ENCODE data around the gene ADAP1.
"Not testable (repeated sequence)": the region's sequence is repeated elsewhere in the genome, so short reads cannot be mapped to it uniquely, and the experiment has no call there.

The ADAP1 gene

DNA sequence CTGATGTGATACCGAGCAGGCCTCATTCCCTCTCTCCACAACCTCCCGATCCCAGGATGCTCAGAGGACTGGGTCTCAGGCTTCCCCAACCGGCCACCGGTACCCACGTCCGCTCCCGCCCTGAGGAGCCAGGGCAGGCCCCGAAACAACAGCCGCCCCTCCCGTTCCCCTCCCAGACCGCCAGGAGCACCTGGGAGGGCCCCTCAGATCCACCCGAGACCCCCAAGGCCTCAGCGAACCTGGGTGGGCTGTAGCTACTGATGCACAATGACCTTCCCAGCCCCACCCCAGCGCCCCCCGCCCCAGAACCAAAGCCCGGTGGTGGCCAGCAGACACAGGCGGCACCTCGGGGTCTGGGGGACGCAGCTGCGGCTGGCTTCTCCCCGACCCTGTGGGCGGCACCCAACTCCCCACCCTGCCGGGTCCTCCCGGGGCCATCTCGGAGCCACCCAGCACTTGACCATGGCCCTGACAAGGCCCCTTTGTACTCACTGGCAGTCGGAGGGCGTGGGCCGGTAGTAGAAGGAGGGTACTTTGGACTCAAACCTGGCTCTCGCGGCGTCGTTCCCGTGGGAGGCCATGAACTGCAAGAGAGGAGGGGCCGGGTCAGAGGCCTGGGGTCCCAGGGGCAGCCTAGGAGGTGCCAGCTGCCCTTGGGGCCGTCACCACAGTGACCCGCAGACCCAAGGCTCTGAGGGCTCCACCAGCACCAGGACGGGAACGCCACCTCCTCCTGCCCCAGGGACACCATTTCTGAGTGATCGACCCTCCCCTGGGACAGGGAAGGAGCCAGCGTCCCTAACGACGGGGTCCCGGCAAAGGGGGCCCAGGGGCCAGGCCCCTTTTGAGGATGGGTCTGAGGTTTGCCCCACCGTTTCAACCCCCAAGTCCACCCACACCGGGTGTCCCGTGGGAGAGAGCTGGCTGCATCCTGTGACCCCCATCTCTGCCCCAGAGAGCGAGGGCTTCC lies 28.1 kb downstream of the ADAP1 start:
- H3K4me1 ChIP-seq (ENCODE audit: control insufficient read depth, insufficient read depth, low read length) = no peaks in the 10 kb centered on the region
- H3K4me3 ChIP-seq (ENCODE audit: low read depth, low read length) = no peak overlapping the region
- POLR2A ChIA-PET = no interaction called here
- TF ChIP-seq ZNF530 (tag by site-specific recombination; IDR thresholded peaks at IDR 0.05; ENCODE audit: low read depth) (no peak), ZNF391 (tag by site-specific recombination; IDR thresholded peaks at IDR 0.05; ENCODE audit: borderline replicate concordance, low read depth) (no peak), FEZF1 (tag by site-specific recombination; IDR thresholded peaks at IDR 0.05) (no peak)
- H3K9me3 ChIP-seq (ENCODE audit: control insufficient read depth, insufficient read depth, low read depth, low read length) = no peaks in the 10 kb centered on the region
- no peaks in the 10 kb centered on the region; a peak in 1 of 3 replicates for H3K36me3 ChIP-seq (ENCODE audit: control insufficient read depth in 2 of 2, insufficient read depth in 1 of 2, low read length in 2 of 2)
- H3K27ac ChIP-seq (ENCODE audit: extremely low read depth, low read depth, low read length) = no peak overlapping the region
- CTCF ChIA-PET = no interaction called here

DNA sequence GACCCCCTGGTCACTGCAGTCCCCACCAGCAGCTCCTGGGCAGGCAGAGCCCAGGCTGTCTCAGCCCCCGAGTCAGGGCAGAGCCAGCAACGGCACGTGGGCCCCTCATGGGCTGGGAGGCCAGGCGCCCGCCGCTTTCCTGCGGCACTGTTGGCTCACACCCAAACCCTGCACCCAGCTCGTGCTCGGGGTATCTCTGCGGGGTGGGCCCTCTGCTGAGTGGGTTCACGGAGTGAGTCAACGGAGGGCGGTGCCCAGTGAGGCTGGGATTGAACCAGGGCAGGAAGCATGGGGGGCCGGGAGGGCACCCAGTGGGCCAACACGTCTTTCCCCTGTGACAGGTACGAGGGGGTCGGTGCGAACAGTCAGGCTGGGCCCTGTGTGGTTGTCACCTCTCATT lies 28.9 kb downstream of the ADAP1 start:
- POLR2A ChIA-PET = no interaction called here
- no peak overlapping the region for H3K27ac ChIP-seq (ENCODE audit: extremely low read depth, low read depth, low read length)
- H3K4me3 ChIP-seq (ENCODE audit: low read depth, low read length) = no peak overlapping the region
- no peaks in the 10 kb centered on the region for H3K4me1 ChIP-seq (ENCODE audit: control insufficient read depth, insufficient read depth, low read length)
- H3K9me3 ChIP-seq (ENCODE audit: control insufficient read depth, insufficient read depth, low read depth, low read length) = no peaks in the 10 kb centered on the region
- CTCF ChIA-PET = no interaction called here
- TF ChIP-seq, protein P1, sequence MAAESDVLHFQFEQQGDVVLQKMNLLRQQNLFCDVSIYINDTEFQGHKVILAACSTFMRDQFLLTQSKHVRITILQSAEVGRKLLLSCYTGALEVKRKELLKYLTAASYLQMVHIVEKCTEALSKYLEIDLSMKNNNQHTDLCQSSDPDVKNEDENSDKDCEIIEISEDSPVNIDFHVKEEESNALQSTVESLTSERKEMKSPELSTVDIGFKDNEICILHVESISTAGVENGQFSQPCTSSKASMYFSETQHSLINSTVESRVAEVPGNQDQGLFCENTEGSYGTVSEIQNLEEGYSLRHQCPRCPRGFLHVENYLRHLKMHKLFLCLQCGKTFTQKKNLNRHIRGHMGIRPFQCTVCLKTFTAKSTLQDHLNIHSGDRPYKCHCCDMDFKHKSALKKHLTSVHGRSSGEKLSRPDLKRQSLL (tag by site-specific recombination; IDR thresholded peaks at IDR 0.05) = no peak
- TF ChIP-seq ZNF404 (tag by site-specific recombination; IDR thresholded peaks at IDR 0.05) (no peak), ZNF132 (tag by site-specific recombination; IDR thresholded peaks at IDR 0.05; ENCODE audit: borderline replicate concordance) (no peak), ZNF2 (tag by site-specific recombination; IDR thresholded peaks at IDR 0.05) (no peak), ZNF10 (tag by site-specific recombination; IDR thresholded peaks at IDR 0.05) (no peak), ZNF701 (tag by site-specific recombination; IDR thresholded peaks at IDR 0.05) (no peak), ZNF510 (tag by site-specific recombination; IDR thresholded peaks at IDR 0.05; ENCODE audit: insufficient replicate concordance) (no peak), ZNF600 (tag by site-specific recombination; IDR thresholded peaks at IDR 0.05) (no peak), ZNF521 (tag by site-specific recombination; IDR thresholded peaks at IDR 0.05) (no peak), ZNF423 (tag by site-specific recombination; IDR thresholded peaks at IDR 0.05) (no peak), ZNF433 (tag by site-specific recombination; IDR thresholded peaks at IDR 0.05; ENCODE audit: low read depth) (no peak)
- TF ChIP-seq, protein P2, sequence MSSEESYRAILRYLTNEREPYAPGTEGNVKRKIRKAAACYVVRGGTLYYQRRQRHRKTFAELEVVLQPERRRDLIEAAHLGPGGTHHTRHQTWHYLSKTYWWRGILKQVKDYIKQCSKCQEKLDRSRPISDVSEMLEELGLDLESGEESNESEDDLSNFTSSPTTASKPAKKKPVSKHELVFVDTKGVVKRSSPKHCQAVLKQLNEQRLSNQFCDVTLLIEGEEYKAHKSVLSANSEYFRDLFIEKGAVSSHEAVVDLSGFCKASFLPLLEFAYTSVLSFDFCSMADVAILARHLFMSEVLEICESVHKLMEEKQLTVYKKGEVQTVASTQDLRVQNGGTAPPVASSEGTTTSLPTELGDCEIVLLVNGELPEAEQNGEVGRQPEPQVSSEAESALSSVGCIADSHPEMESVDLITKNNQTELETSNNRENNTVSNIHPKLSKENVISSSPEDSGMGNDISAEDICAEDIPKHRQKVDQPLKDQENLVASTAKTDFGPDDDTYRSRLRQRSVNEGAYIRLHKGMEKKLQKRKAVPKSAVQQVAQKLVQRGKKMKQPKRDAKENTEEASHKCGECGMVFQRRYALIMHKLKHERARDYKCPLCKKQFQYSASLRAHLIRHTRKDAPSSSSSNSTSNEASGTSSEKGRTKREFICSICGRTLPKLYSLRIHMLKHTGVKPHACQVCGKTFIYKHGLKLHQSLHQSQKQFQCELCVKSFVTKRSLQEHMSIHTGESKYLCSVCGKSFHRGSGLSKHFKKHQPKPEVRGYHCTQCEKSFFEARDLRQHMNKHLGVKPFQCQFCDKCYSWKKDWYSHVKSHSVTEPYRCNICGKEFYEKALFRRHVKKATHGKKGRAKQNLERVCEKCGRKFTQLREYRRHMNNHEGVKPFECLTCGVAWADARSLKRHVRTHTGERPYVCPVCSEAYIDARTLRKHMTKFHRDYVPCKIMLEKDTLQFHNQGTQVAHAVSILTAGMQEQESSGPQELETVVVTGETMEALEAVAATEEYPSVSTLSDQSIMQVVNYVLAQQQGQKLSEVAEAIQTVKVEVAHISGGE (tag by site-specific recombination; conservative IDR thresholded peaks at IDR 0.05; ENCODE audit: low read depth) = no peak
- H3K36me3 ChIP-seq (ENCODE audit: control insufficient read depth in 2 of 2, insufficient read depth in 1 of 2, low read length in 2 of 2) = no peaks in the 10 kb centered on the region

DNA sequence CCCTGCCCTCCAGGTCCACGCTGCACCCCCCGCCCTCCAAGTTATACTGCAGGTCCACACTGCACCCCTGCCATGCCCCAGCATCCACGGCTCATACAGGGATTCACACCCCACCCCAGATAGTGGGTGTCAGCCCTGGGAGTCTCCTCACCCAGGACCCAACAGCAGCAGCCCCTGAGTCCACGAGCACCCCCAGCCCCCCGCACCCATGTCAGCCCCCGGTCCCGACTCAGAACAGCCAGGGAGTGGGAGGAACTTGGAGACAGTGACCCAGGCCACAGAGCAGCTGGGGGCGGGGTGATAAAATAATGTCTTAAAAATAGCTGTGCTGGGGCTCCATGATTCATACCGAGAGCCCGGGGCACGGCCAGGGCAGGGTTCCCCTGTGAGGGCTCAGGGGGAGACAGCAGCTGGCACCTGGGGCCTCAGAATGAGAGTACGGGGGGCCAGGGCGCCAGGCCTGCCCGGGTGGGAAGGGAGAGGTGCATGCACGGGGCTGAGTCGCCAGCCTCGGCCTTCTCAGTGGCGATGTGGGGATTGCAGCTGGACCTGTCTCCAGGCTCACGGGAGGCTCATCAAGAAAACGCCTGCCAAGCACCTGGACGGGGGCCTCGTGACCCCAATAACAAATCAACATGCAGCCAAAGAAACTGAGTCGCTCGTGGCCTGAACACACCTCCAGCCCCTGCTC lies 29.8 kb downstream of the ADAP1 start:
- Histone ChIP-seq H3K9me3 (ENCODE audit: control insufficient read depth, insufficient read depth, low read depth, low read length) (no peaks in the 10 kb centered on the region), H3K4me3 (ENCODE audit: low read depth, low read length) (no peak overlapping the region), H3K27ac (ENCODE audit: extremely low read depth, low read depth, low read length) (no peak overlapping the region), H3K36me3 (ENCODE audit: control insufficient read depth in 2 of 2, insufficient read depth in 1 of 2, low read length in 2 of 2) (no peaks in the 10 kb centered on the region), H3K4me1 (ENCODE audit: control insufficient read depth, insufficient read depth, low read length) (no peaks in the 10 kb centered on the region)
- TF ChIP-seq ZFHX2 (tag by site-specific recombination; conservative IDR thresholded peaks at IDR 0.05) (peak; percentile 15; the same call in 1 of the 2 replicates), ZNF248 (tag by site-specific recombination; IDR thresholded peaks at IDR 0.05) (no peak), EGR2 (tag by site-specific recombination; IDR thresholded peaks at IDR 0.05; ENCODE audit: low read depth) (0 out of 2 replicates have a peak, but pooled peaks have one; percentile 28)
- CTCF ChIA-PET = no interaction called here
- POLR2A ChIA-PET = no interaction called here

DNA sequence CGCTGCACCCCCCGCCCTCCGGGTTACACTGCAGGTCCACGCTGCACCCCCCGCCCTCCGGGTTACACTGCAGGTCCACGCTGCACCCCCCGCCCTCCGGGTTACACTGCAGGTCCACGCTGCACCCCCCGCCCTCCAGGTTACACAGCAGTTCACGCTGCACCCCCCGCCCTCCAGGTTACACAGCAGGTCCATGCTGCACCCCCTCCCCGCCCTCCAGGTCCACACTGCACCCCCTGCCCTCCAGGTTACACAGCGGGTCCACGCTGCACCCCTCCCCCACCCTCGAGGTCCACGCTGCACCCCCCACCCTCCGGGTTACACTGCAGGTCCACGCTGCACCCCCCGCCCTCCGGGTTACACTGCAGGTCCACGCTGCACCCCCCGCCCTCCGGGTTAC lies 30.4 kb downstream of the ADAP1 start:
- H3K36me3 ChIP-seq (ENCODE audit: control insufficient read depth in 2 of 2, insufficient read depth in 1 of 2, low read length in 2 of 2); CTCF ChIA-PET; H3K4me3 ChIP-seq (ENCODE audit: low read depth, low read length); H3K9me3 ChIP-seq (ENCODE audit: control insufficient read depth, insufficient read depth, low read depth, low read length); H3K27ac ChIP-seq (ENCODE audit: extremely low read depth, low read depth, low read length); H3K4me1 ChIP-seq (ENCODE audit: control insufficient read depth, insufficient read depth, low read length); POLR2A ChIA-PET: not testable (repeated sequence)
